DMS153 treated with DMSO at 0.1 percent for 48 hours (cell line): Measurements from ENCODE around the gene CNTN5.

ENCODE experiments used
- DNase-seq: peaks from one replicate; lab custom pipeline; 2025; ENCODE audit not compliant: unreplicated experiment; lab: John Stamatoyannopoulos, UW

The CNTN5 gene

DNA sequence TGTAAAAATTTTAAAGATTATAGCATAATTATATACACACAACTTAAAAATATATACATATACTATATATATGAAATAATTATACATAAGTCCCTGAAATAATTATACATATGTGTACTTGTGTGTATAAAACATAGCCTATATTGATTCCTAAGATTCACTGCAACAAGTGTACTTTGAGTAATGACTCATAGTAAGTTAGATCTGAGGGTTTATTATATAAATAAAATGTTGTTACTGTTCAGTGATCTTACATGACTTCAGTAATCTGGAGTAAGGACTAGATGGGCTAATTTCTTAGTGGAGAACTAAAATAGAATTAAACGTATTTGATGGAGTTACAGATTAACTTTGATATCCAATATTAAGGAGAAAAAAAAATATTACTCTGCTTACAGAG is 350.5 kb downstream of the CNTN5 start:
- no peak for DNase-seq

DNA sequence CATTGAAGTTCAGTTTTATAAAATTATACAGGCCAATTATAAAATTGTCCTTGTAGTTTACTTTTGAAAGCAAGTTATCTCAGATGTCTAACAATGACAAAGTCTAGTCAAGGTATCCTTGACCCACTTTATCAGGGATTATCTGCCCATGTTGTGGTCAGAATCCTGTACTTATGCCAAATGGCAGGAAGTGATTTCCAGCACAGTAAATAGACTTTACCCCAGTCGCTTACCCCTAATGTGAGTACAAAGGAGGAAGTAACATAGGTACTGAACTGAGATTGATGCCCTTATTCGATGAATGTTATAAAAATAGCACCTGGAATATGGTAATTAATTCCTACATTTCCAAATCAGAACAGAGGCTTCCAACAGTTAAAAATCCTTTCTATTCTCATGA is 355.7 kb downstream of the CNTN5 start:
- DNase-seq, result no peak

GRCh38 chr11:99383648-99384245 is 363.0 kb downstream of the CNTN5 start:
- no peak for DNase-seq

- no peak for DNase-seq
Measured at GRCh38 chr11:99391245-99391644, 370.5 kb downstream of the CNTN5 start.

- no peak for DNase-seq
Measured at GRCh38 chr11:99406345-99406744, 385.6 kb downstream of the CNTN5 start.

DNA sequence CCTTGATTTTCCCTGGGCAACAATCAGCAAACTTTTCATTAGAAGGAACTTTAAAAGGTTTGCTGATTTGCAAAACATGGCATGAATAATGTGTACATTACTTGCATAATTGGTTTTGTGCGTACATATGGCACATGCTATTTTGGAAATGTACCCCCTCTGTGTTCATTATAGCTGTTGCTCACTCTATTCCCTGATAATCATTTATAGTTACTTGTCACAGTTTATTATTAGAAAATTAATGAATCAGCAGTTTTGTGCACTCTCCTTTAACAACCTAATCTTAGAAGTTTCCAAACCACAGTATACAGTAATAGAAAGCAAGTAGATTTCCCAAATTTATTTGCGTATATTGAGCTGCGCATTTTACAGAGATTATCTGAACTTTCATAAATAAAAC is 389.9 kb downstream of the CNTN5 start:
- DNase-seq, result no peak

DNA sequence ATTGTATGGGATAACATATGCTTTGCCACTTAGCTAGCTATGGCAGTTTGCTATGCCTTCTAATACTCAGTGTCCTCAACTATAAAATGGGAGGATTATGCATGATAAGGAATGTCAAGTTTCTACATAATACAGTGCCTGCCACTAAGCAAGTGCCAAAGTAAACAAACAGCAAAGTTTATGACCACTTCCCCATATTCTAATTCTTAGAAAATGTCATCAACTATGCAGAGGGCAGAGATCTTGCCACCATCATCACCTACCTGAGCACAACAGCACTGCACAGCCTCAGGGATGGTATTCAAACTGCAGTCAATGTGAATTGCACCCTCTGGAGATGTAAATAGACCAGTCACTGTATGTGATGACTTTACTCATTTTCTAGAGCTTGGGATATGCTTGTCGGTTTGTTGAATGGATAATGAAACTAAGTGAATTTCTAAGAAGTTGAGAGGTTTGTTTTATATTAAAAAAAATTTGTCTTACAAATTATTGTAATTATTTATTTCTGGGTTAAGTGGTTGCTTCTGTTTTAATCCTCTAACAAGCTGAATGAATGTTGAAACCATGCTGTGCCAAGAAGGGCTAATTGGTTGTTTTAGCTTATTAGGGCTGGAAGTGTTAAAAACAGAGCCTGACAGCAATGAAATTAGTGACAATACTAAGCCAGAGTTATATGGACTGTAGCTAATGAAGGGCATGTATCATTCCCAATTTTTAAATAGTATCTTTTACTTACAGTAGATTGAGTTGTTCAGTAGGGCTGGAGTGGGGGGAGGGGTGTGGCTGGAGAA is 398.4 kb downstream of the CNTN5 start:
- DNase-seq, result no peak

DNA sequence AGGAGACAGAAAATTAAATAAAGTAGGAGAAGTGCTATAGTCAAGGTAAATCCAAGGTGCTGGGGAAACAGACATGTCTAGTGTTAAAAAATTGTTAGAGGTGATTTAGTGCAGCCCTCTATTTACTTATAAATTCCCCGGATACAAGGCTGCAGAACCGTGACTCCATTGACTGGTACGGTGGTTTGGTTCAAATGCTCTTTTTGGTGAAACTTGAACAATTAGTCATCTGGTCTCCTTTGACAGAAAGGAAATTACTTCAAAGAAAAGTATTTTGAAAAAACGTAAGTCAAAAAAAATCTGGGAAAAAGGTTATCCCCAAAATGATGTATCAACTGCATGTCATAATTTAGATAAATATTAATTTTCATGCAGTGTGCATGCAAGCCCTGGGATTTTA is 399.2 kb downstream of the CNTN5 start:
- no peak for DNase-seq

DNA sequence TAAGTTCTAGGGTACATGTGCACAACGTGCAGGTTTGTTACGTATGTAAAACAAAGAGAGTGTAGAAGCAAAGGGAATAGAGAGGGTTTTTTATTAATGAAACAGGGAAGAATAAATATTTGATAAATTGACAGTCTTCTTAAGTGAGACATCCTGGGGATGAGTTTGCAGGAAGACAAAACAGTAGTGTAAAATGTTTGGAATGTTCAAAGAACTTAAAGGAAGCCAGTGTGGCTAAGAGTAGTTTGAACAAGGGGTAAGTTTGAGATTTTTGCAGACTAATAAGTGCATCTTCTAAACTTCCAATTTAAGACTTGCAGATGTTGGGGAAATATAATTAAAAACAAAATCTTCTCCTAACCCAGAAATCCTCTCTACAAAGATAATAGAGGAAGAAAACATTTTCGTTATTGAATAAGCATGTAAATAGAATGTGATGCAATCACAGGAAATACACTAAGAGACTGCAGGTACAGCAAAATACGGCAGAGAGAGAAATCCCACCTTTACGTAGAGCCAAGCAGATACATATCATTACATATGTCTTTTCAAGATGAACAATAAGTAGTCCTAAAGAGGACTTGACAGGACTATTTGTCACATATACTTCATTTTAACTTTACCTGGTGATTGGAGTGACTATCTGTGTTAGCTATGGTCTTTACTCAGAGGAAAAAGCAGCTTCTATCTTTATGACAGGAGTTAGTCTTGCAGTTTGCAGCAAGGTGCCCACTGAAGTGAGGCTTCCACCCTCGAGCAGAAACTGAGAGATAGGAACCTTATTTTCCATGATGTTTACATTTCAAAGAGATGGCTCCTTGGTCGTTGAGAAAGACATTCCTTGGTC is 402.1 kb downstream of the CNTN5 start:
- no peak for DNase-seq

- DNase-seq, result no peak
Measured at GRCh38 chr11:99423428-99423983, 402.8 kb downstream of the CNTN5 start.

GRCh38 chr11:99424313-99425084 is 403.8 kb downstream of the CNTN5 start:
- no peak for DNase-seq

GRCh38 chr11:99425596-99425995 is 404.8 kb downstream of the CNTN5 start:
- DNase-seq, result no peak

- no peak for DNase-seq
Measured at GRCh38 chr11:99432677-99433076, 411.9 kb downstream of the CNTN5 start.

GRCh38 chr11:99443276-99443675 is 422.5 kb downstream of the CNTN5 start:
- no peak for DNase-seq

- DNase-seq, result no peak
Measured at GRCh38 chr11:99446400-99446799, 425.7 kb downstream of the CNTN5 start.

DNA sequence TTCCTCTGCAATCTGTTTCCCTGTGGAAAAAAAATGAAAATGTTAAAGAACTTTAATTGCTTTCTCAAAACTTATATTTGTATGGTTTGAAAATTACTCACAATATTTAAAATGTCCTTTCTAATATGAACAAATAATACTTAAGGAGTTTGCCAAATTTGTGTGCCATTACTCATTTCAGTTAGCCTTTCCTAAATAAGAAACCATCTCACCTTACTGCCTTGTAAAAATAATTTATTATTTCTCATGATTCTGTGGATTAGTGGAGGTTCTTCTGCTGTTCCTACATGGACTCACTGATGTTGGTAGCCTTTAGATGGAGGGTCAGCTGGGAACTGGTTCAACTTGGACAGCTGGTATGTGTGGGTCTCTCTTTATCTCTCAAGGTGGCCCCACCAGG is 428.6 kb downstream of the CNTN5 start:
- DNase-seq, result no peak

- DNase-seq, result no peak
Measured at GRCh38 chr11:99452075-99452474, 431.3 kb downstream of the CNTN5 start.

DNA sequence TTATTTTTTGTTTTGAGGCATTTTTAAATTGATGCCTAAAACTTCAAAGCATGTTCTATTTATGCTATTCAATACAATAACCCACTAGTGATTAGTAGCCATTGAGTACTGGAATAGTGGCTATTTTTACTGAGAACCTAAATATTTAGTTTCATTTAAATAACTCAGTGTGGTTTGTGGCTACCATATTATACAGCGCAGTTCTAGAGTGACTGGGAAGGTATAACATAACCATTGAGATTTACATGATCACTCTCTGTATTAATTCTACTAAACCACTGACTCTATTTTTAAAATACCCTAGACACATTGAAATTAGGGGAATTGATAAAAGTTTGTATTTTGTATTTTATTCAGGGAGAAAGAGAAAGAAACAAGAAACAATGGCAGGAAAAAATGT is 441.2 kb downstream of the CNTN5 start:
- no peak for DNase-seq

DNA sequence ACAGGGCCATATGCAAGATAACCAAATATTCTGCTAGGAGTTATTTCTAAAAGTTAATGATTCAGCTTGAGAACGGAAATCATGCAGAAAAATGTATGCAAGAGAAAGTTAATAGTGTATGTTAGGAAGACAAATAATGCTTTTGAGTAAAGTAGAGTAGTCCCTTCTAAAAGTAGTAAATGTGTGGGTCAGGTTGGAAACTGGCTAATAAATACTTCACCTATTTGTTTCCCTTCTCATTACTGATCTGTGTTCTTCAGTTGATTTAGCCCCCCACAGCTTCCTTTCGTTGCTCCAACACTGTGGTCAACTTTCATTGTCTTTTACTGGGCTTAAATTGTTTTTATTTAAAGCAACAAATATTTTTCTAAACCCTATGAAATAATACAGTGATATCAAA is 444.2 kb downstream of the CNTN5 start:
- DNase-seq, result no peak

DNA sequence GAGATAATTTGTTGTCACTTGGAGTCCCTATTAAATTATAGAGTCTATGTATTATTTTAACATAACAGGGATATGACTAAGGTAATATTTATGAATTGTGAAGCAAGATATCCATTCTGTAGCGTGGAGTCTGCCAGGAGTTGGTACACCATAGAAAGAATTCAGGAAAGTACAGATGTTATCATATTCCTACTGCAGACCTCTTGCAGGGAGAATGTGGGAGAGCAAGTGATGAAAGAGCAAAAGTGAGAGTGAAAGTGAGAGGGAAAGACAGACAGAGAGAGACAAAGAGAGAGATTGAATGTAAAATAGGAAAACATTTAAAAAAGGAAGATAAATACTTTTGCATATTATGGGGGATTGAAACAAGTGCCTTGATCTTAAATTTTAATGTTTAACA is 468.8 kb downstream of the CNTN5 start:
- DNase-seq, result no peak

DNA sequence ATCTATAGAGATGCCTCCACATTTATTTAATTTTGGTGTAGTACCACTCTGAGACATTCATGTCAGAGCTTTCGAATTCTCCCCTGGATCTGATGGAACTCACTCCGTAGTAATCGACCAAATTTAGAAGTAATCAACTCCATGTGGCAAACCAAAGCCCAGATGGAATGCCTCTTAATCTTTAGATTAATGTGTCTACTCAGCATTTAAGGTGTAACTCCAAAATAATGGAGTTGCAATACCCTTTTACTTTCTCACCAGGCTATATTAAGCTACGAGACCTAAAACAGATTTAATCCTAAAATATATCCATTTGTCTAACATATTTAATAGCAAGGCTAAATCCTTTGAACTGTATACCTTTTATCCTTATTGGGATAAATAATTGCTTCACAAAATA is 473.3 kb downstream of the CNTN5 start:
- no peak for DNase-seq
